GM19238 (cell line): ENCODE measurements around the gene LRRC26.
A peak's percentile ranks its signal among the peaks of the same experiment; 100 is the strongest.

Experiments
- DNase-seq: peaks from one replicate; pipeline ENCODE4 v3.0.0; 2011; ENCODE audit warnings: low spot score; ENCODE audit not compliant: insufficient read length

LRRC26 gene, protein sequence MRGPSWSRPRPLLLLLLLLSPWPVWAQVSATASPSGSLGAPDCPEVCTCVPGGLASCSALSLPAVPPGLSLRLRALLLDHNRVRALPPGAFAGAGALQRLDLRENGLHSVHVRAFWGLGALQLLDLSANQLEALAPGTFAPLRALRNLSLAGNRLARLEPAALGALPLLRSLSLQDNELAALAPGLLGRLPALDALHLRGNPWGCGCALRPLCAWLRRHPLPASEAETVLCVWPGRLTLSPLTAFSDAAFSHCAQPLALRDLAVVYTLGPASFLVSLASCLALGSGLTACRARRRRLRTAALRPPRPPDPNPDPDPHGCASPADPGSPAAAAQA

GRCh38 chr9:137169896-137170358 is at the start of gene LRRC26:
Gene LRRC26 (minus strand): TSS chr9:137170051. CDS start chr9:137169943, 108 bp downstream.
- DNase-seq = no peak

GRCh38 chr9:137218754-137219271 is 49.0 kb upstream of the LRRC26 start:
- no peak for DNase-seq

- no peak for DNase-seq
Observed at GRCh38 chr9:137218212-137218753, 48.4 kb upstream of the LRRC26 start.

DNA sequence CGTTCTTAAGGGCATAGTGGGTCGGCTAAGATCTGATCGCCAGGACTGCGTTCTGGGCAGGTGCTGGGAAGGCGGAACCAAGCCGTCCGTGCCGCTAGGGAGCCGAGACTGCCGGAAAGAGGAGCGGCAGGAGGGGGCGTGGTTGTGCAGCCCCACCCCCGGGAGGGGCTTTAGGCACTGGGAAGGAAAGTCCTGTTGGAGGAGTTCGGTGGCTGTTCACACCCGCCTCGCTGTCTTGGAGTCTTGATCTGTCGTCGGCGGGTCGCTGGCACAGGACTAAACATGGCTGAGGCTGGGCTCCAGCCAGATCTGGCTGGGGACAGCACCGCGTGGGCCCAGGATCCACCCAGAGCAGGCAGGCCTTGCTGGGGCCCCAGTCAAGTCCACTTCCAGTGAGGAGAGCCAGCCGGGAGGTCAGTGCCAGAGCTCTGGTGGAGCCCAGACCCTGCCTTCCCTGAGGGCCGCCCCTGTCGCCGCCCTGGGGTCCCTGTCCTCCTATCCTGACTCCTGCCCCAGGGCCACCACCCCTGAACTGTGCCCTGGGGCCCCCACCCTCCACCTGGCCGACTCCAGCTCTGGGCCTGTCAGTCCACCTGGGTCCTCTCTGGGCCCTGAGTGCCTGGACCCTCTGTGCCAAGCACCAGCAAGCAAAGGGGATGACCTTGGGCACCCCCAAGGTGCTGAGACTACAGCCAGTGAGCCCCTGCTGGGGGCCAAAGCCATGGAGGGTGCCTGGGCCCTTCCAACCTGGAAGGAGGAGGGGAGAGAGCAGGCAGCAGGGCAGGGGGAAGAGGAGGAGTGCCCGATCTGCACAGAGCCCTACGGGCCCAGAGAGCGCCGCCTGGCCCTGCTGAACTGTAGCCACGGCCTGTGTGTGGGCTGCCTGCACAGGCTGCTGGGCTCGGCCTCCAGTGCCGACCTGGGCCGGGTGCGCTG is 47.7 kb upstream of the LRRC26 start:
- no peak for DNase-seq

- DNase-seq = no peak
Observed at GRCh38 chr9:137216188-137216965, 46.5 kb upstream of the LRRC26 start.

DNA sequence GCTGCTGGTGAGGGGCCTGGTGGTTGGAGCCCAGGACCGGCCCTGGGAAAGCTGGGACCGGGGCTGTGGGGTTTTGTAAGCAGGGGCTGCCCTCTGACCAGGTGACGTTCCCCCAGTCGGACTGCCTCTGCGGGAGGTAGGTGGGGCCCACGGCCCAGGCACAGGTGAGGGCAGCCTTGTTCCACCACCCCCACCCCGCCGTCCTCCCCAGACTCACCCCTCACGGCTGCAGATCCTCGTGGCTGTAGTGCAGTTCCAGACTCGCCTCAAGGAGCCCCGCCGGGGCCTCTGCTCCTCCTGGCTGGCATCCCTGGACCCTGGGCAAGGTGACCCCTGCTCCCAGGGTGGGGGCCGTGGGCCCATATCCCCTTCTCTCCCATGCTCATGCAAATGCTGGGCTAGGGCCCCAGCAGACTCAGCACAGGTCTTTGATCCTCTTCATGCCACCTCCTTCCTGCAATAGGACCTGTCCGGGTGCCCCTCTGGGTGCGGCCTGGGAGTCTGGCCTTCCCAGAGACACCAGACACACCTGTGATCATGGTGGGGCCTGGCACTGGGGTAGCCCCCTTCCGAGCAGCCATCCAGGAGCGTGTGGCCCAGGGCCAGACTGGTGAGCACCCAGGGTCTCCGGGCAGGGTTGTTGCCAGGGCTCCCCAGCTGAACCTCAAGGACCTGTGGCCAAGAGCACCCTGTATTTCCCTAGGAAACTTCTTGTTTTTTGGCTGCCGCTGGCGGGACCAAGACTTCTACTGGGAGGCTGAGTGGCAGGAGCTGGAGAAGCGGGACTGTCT is 45.5 kb upstream of the LRRC26 start:
- DNase-seq = no peak

GRCh38 chr9:137214620-137215019 is 44.8 kb upstream of the LRRC26 start:
- DNase-seq = no peak

DNA sequence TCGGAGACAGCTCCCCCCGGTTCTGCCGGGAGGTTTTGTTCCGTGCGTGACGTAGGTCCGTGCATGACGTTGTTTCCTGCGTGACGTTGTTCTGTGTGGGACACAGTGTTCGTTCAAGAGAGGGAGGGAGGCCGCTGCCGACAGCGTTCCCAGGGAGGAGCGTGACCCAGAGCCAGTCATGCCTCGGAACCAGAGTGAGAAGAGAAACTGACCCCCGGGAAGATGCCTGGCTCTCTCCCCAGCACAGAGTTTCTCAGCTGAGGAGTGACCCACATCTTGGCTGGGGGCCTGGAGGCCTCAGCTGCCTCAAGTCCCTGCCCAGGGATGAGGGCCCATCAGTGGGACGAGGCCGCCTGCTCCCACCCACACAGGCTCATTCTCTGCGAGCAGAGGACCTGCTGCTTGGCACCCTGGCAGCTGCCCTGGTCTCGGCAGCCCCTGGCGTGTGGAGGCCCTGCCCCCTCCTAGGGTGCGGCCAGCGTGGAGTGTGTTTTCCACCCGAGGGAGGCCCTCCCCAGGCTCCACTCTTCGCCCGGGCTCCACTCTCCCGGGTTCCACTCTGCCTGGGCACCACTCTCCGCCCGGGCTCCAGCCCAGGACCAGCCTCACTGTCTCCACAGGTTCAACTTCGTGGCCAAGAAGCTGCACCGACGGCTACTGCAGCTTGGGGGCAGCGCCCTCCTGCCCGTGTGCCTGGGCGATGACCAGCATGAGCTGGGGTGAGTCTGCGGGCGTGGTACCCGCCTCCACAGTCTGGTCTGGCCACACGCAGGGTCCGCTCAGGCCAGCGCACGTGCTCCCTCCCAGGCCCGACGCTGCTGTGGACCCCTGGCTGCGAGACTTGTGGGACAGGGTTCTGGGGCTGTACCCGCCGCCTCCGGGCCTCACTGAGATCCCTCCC is 43.6 kb upstream of the LRRC26 start:
- no peak for DNase-seq

DNA sequence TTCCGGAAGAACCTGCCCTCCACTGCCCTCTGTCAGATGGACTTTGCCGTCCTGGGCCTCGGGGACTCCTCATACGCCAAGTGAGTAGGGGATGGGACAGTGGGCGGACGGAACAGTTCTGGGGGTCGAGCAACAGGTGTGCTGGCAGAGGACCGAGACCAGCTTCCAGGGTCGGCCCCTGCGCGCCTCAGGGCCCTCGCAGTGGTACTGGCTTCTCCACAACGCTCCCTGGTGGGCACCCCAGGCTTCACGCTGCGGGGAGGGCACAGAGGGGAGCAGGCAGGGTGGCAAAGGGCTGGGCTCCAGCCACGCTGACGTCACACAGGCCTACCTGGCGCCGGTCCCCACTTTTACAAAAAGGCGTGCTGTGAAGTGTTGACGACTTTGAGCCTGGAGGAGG is 42.7 kb upstream of the LRRC26 start:
- no peak for DNase-seq

- no peak for DNase-seq
Observed at GRCh38 chr9:137211532-137211931, 41.7 kb upstream of the LRRC26 start.

GRCh38 chr9:137206602-137207001 is 36.8 kb upstream of the LRRC26 start:
- no peak for DNase-seq

DNA sequence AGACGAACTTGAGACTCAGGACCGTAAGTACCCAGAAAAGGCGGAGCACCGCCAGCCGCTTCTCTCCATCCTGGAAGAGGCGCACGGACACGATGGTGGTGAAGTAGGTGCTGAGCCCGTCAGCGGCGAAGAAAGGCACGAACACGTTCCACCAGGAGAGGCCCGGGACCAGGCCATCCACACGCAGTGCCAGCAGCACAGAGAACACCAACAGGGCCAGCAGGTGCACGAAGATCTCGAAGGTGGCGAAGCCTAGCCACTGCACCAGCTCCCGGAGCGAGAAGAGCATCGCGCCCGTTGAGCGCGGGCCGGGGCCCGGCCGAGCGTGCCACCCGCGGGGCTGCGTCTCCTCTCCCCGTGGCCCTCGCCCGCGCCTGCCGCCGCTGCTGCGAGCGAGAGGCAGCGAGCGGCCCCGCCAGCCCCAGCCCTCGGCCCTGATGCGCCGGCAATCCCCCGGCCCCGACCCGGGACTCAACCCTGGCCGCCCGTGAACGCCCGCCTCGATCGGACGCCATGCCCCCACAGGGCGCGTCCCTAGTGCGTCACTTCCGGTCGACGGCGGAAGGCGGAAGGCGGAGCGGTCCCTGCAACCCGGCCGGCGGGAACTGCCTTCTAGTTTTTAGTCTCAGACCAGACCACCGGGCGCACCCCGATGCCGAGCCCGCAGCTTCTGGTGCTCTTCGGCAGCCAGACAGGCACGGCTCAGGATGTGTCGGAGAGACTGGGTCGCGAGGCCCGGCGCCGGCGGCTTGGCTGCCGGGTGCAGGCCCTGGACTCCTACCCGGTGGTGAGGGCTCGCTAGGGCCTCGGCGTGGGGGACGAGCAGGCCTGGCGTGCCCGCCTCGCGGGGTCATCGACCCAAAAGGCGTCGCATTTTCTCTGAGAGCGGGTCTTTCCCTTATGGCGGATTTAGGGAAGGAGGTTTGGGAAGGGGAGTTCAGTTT is 35.5 kb upstream of the LRRC26 start, which contains the start of the genes NDOR1 and TMEM203:
TSS of gene NDOR1 (plus strand) at position 575 of the 944 bp plus-strand sequence. CDS start at position 653, 78 bp downstream.
TSS of gene TMEM203 (minus strand) at position 523 of the 944 bp plus-strand sequence. CDS start at position 289, 234 bp downstream.
- peak; percentile 99 for DNase-seq

GRCh38 chr9:137204731-137205125 is 34.9 kb upstream of the LRRC26 start:
- no peak for DNase-seq

DNA sequence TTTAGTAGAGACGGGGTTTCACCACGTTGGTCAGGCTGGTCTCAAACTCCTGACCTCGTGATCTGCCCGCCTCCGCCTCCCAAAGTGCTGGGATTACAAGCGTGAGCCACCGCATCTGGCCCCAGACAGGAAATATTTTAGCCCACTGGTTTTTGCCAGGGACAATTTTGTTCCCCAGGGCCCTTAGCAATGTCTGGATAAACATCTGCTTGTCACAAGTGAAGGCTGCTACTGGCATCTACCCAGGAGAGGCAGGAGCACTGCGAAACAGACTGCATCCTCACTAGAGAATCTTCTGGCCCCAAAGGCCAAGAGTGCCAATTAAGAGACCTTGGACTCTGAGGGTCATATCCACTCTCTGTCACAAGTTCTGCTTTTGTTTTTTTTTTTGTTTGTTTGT is 33.1 kb upstream of the LRRC26 start:
- DNase-seq = no peak

GRCh38 chr9:137201205-137201868 is 31.5 kb upstream of the LRRC26 start:
- no peak for DNase-seq

- DNase-seq = peak; percentile 100
Observed at GRCh38 chr9:137200311-137201204, 30.7 kb upstream of the LRRC26 start, which contains the start of gene TPRN. Gene TPRN (minus strand): TSS chr9:137200741. CDS start chr9:137200711, 30 bp downstream.
